Osteocyte (in vitro differentiated cells): ENCODE data around the gene CDH23. TPM values are rescaled to one million over a fixed set of nuclear protein-coding genes. Genes with fewer than 3 reads are reported as not detected.

ENCODE experiments used
- DNase-seq: peaks from one replicate; pipeline ENCODE4 v3.0.0; 2021; ENCODE audit warnings: mixed read lengths; ENCODE audit not compliant: unreplicated experiment; ENCODE audit errors: extremely low spot score
- H3K27ac Mint-ChIP-seq: one replicate; pipeline ENCODE4 v1.8.0; 2021; ENCODE audit warnings: mild to moderate bottlenecking, mixed read lengths; ENCODE audit not compliant: unreplicated experiment
- H3K27me3 Mint-ChIP-seq: one replicate; pipeline ENCODE4 v1.8.0; 2021; ENCODE audit warnings: mixed read lengths; ENCODE audit not compliant: unreplicated experiment
- H3K36me3 Mint-ChIP-seq: one replicate; pipeline ENCODE4 v1.8.0; 2021; ENCODE audit warnings: mixed read lengths; ENCODE audit not compliant: unreplicated experiment
- H3K4me1 Mint-ChIP-seq: one replicate; pipeline ENCODE4 v1.8.0; 2021; ENCODE audit warnings: mixed read lengths; ENCODE audit not compliant: unreplicated experiment
- H3K4me3 Mint-ChIP-seq: one replicate; pipeline ENCODE4 v1.8.0; 2021; ENCODE audit warnings: mild to moderate bottlenecking, moderate library complexity, mixed read lengths; ENCODE audit not compliant: unreplicated experiment
- H3K9me3 Mint-ChIP-seq: one replicate; pipeline ENCODE4 v1.8.0; 2021; ENCODE audit warnings: mixed read lengths; ENCODE audit not compliant: unreplicated experiment
- CTCF ChIP-seq: fragments of 200-600 bp; sonication (generic); IDR thresholded peaks from 2 replicates; pipeline ENCODE4 v1.5.0; 2021; ENCODE audit warnings: antibody characterized with exemption, mild to moderate bottlenecking, moderate library complexity
- total RNA-seq: library from RNA; stranded (reverse); gene quantifications from 2 replicates; pipeline ENCODE4 v1.2.1, GENCODE V29; 2021

Gene CDH23
- total RNA-seq, 1 donor from 2014 or later, result not detected

GRCh38 chr10:71461457-71461856 is 64.7 kb downstream of the CDH23 start:
- Mint-ChIP-seq H3K36me3 (no peaks in the 10 kb centered on the region), H3K27ac (no peak overlapping the region), H3K4me1 (no peaks in the 10 kb centered on the region), H3K27me3 (peaks cover 26% of the 10 kb centered on the region), H3K4me3 (no peak overlapping the region), H3K9me3 (no peaks in the 10 kb centered on the region)
- no peak for DNase-seq
- no peak for TF ChIP-seq CTCF

DNA sequence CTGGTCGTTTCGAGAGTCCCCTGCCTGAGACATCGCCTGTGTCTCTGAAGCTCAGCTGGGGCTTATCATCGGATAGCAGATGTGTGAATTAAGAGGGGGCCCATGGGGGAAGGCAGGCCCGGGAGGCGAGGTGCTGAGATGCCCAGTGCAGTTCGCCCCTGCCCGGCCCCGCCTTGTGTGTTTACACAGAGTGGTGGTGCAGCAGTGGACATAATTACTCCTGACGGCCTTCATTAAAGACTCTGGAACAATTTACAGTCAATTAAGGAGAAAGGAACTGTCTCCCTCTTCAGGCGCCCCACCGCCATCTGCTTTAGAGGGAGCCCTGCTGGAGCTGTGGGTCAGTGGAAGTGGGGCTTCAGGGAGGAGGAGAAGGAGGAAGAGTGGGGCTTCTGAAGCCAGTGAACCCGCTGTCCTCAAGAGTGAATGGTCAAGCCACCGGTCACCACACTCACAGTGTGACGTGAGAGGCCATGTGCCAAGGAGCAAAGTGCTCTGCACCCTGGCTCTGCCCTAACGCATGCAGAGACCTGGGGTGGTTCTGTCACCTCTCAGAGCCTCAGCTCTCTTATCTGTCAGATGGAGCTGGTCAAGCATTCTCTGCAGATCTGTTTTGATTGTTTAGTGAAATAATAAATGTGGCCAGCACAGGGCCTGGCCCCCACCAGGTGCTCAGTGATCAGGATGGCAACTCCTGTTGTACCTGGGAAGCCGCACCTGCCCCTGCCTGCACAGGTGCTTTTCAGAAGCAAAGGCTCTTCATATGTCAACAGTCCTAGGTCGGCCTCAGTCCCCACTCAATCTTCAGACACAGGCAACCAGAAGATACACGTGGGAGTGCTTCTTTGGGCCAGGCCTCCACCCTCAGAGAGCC is 65.6 kb downstream of the CDH23 start:
- no peaks in the 10 kb centered on the region for H3K4me1 Mint-ChIP-seq
- TF ChIP-seq CTCF, result no peak
- H3K4me3 Mint-ChIP-seq, result no peak overlapping the region
- no peak for DNase-seq
- no peaks in the 10 kb centered on the region for H3K9me3 Mint-ChIP-seq
- H3K27ac Mint-ChIP-seq, result no peak overlapping the region
- no peaks in the 10 kb centered on the region for H3K36me3 Mint-ChIP-seq
- peaks cover 21% of the 10 kb centered on the region for H3K27me3 Mint-ChIP-seq

- Mint-ChIP-seq H3K27me3 (peaks cover 14% of the 10 kb centered on the region), H3K4me3 (no peak overlapping the region), H3K27ac (no peak overlapping the region), H3K4me1 (no peaks in the 10 kb centered on the region), H3K9me3 (no peaks in the 10 kb centered on the region), H3K36me3 (no peaks in the 10 kb centered on the region)
- no peak for DNase-seq
- no peak for TF ChIP-seq CTCF
These were observed 66.4 kb downstream of the CDH23 start for GRCh38 chr10:71463111-71463510.

DNA sequence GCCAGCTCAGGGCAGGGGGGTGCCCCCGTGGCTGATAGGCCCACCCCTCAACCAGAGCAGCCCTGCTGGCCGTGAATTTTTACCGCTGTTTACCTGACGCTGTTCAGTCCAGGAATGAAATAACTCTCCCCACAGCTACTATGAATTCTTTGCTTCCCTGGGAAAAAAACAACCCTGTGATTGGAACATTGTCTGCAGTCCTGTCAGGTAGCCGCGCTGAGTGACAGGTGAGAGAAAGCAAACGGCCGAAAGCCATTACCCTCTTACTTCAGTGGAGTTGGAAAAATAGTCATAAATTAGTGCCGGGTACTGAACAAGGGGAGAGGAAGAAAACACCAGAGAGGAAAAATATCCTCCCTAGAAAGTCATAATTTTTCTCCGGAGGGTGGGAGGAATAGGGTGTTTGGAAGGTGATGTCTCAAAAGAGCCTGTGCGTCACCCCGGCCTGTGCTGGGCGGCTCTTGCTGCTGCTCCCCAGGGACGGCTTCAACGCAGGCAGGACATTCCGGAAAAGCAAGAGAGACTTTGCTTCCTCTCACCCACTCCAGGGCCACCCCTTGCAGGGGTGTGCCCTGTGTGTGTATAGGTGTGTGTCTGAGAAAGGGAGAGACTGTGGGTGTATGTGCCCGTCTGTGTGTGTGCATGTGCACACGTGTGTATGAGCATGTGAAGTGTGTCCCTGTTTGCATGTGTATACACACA is 69.0 kb downstream of the CDH23 start:
- no peak for TF ChIP-seq CTCF
- no peaks in the 10 kb centered on the region for H3K36me3 Mint-ChIP-seq
- H3K27me3 Mint-ChIP-seq, result peaks cover 18% of the 10 kb centered on the region
- H3K4me1 Mint-ChIP-seq, result no peaks in the 10 kb centered on the region
- no peak overlapping the region for H3K27ac Mint-ChIP-seq
- no peak overlapping the region for H3K4me3 Mint-ChIP-seq
- H3K9me3 Mint-ChIP-seq, result no peaks in the 10 kb centered on the region
- DNase-seq, result no peak

GRCh38 chr10:71466330-71466729 is 69.6 kb downstream of the CDH23 start:
- Mint-ChIP-seq H3K4me3 (no peak overlapping the region), H3K27me3 (peaks cover 21% of the 10 kb centered on the region), H3K4me1 (no peaks in the 10 kb centered on the region), H3K27ac (no peak overlapping the region), H3K36me3 (no peaks in the 10 kb centered on the region), H3K9me3 (no peaks in the 10 kb centered on the region)
- no peak for DNase-seq
- no peak for TF ChIP-seq CTCF
